Heart left ventricle (tissue), 13 donors: ENCODE measurements around the gene PTPRD.

Experiments
- POLR2A ChIP-seq, 2 donors: fragments of 450-650 bp; IDR thresholded peaks; one replicate each; pipeline ENCODE4 v1.6.1; 2017; ENCODE audit warnings: antibody characterized with exemption in 2 of 2, mild to moderate bottlenecking in 2 of 2, moderate library complexity in 2 of 2
- TF ChIP-seq, protein P1 (sequence below), 12 donors: fragments of 200-600 bp; sonication (generic) in 4 of 12; IDR thresholded peaks; one replicate each; pipeline versions ENCODE4 v1.5.0 to v1.8.0; 2018 to 2022; ENCODE audit warnings: antibody characterized with exemption in 12 of 12, mild to moderate bottlenecking in 5 of 12
- donor health status: ischemic (EF 13 %, LVEDD 7.1; RV severe dilation, severe dysfunction).
- donor health status: DM: no; HTN: yes; CAD: no.
- donor health status: DM: no; HTN: no; CAD: no.
- donor health status: ischemic (EF 25% LVEDD 6.9; RV normal size, moderate dysfunction).
- donor health status: ischemic (EF 25% LVEDD 5.7; RV mildly dilated, moderate dysfunction).
- donor health status: ischemic (EF 35%, LVEDD 5.7; RV mildly dilated, moderate dysfunction).
- donor health status: nonischemic (EF 11% LVEDD 7.7; RV severe dilation, severe dysfunction).
- donor health status: DM: yes; HTN: yes; CAD: no.
- donor health status: PGD.
- donor health status: ischemic (EF 29% LVEDD 5.4; RV normal size, mild dysfunction).
- donor health status: nonischemic (EF 23%, LVEDD 6.1; RV moderate dilation, normal function).

DNA sequence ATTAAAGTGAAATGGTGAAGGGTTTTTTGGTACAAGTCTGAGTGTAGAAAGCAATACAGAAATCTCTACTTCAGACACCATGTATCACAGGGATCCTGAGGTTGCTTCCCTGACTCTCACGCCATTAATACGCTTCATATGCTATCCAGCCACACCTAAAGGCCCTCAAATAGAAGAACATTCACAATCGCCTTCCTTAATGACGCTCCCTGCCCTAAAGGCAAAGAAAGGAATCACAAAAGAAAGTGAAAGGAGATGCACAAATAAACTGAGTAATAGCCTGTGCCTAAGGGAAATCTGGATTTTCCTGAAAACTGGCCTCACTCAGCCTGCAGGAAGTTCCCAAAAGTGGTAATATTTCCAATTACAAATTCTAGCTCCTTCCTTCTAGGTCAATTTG is 1810.6 kb downstream of the PTPRD start:
- TF ChIP-seq, protein P1, sequence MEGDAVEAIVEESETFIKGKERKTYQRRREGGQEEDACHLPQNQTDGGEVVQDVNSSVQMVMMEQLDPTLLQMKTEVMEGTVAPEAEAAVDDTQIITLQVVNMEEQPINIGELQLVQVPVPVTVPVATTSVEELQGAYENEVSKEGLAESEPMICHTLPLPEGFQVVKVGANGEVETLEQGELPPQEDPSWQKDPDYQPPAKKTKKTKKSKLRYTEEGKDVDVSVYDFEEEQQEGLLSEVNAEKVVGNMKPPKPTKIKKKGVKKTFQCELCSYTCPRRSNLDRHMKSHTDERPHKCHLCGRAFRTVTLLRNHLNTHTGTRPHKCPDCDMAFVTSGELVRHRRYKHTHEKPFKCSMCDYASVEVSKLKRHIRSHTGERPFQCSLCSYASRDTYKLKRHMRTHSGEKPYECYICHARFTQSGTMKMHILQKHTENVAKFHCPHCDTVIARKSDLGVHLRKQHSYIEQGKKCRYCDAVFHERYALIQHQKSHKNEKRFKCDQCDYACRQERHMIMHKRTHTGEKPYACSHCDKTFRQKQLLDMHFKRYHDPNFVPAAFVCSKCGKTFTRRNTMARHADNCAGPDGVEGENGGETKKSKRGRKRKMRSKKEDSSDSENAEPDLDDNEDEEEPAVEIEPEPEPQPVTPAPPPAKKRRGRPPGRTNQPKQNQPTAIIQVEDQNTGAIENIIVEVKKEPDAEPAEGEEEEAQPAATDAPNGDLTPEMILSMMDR (IDR thresholded peaks at IDR 0.05), result no peak
- no peak for TF ChIP-seq POLR2A (IDR thresholded peaks at IDR 0.05)
